ENCODE results near the gene NRXN2. TPM values are rescaled to one million over a fixed set of nuclear protein-coding genes. Genes with fewer than 3 reads are reported as not detected.

NRXN2 gene
- total RNA-seq, 1 donor from 2014 or later, result 2.2 TPM

DNA sequence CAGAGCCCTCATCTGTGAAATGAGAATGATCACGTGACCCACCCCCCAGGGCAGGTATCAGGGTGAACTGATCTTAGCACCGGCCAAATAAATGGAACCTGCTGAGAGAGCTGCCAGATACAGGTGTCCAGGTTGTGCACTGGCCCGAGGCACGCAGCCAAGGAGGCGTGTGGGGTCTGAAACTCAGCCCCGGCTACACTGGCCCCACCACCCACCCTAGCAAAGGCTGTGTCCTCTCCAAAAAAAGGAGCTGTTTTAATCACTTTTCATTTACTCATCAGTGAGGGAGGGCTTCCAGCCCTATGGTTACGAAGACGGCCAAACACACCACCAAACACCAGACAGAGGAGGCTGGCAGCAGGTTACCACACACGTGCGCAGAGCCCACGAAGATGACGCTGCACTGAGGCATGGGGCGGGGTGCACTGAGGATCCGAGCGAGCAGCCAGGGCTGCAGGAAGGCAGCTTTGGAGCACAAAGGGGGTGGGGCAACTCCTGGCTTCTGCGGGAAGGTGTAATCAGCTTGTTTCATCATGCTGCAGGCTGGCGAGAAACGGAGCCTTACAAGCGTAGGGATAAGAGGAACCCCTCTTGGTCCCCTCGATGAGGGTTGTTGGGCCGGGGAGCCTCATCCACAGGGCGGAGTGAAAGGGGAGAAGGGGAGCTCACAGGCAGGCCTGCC is 151.4 kb downstream of the NRXN2 start:
- Histone ChIP-seq H3K79me2 (ENCODE audit: low read depth) (no peaks in the 10 kb centered on the region), H3K9ac (no peak overlapping the region), H3K27me3 (no peaks in the 10 kb centered on the region), H3F3A (ENCODE audit: low read depth) (peaks cover 7% of the 10 kb centered on the region), H3K4me3 (no peak overlapping the region), H3K4me2 (peak overlapping the region; percentile 10), H3K4me1 (peaks cover 23% of the 10 kb centered on the region), H3K27ac (no peak overlapping the region), H4K20me1 (ENCODE audit: low read depth) (no peaks in the 10 kb centered on the region), H2AFZ (replicated peaks) (peak overlapping the region; percentile 44), H3K36me3 (no peaks in the 10 kb centered on the region), H3K9me3 (ENCODE audit: low read depth) (no peaks in the 10 kb centered on the region)
- peak overlapping the region; percentile 57 for H3K27ac Mint-ChIP-seq
- peaks cover 3% of the 10 kb centered on the region for H3K27me3 Mint-ChIP-seq (ENCODE audit: insufficient read depth, low read depth)
- no peaks in the 10 kb centered on the region for H3K36me3 Mint-ChIP-seq
- H3K4me1 Mint-ChIP-seq, result peaks cover 34% of the 10 kb centered on the region
- peak; percentile 46 for DNase-seq (ENCODE audit: low spot score)
- TF ChIP-seq EZH2phosphoT487 (IDR thresholded peaks at IDR 0.05) (no peak), EZH2 (IDR thresholded peaks at IDR 0.05) (no peak)
- TF ChIP-seq, protein P1, sequence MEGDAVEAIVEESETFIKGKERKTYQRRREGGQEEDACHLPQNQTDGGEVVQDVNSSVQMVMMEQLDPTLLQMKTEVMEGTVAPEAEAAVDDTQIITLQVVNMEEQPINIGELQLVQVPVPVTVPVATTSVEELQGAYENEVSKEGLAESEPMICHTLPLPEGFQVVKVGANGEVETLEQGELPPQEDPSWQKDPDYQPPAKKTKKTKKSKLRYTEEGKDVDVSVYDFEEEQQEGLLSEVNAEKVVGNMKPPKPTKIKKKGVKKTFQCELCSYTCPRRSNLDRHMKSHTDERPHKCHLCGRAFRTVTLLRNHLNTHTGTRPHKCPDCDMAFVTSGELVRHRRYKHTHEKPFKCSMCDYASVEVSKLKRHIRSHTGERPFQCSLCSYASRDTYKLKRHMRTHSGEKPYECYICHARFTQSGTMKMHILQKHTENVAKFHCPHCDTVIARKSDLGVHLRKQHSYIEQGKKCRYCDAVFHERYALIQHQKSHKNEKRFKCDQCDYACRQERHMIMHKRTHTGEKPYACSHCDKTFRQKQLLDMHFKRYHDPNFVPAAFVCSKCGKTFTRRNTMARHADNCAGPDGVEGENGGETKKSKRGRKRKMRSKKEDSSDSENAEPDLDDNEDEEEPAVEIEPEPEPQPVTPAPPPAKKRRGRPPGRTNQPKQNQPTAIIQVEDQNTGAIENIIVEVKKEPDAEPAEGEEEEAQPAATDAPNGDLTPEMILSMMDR (IDR thresholded peaks at IDR 0.05), result no peak
- H3K4me3 Mint-ChIP-seq, result no peak overlapping the region
- no peaks in the 10 kb centered on the region for H3K9me3 Mint-ChIP-seq

GRCh38 chr11:64571050-64571409 is 152.0 kb downstream of the NRXN2 start:
- DNase-seq (ENCODE audit: low spot score), result no peak
- Histone ChIP-seq H3K4me1 (peaks cover 28% of the 10 kb centered on the region), H3K27me3 (no peaks in the 10 kb centered on the region), H3K9me3 (ENCODE audit: low read depth) (no peaks in the 10 kb centered on the region), H3K4me2 (no peak overlapping the region), H3K9ac (no peak overlapping the region), H3K4me3 (no peak overlapping the region), H3K27ac (no peak overlapping the region), H3K36me3 (no peaks in the 10 kb centered on the region), H3F3A (ENCODE audit: low read depth) (peaks cover 11% of the 10 kb centered on the region), H4K20me1 (ENCODE audit: low read depth) (no peaks in the 10 kb centered on the region), H2AFZ (replicated peaks) (no peak overlapping the region), H3K79me2 (ENCODE audit: low read depth) (no peaks in the 10 kb centered on the region)
- Mint-ChIP-seq H3K36me3 (no peaks in the 10 kb centered on the region), H3K27me3 (ENCODE audit: insufficient read depth, low read depth) (peaks cover 2% of the 10 kb centered on the region), H3K4me3 (no peak overlapping the region), H3K4me1 (peaks cover 39% of the 10 kb centered on the region), H3K9me3 (no peaks in the 10 kb centered on the region), H3K27ac (no peak overlapping the region)
- no peak for TF ChIP-seq EZH2 (IDR thresholded peaks at IDR 0.05)
- TF ChIP-seq, protein P1 (IDR thresholded peaks at IDR 0.05), result no peak
- no peak for TF ChIP-seq EZH2phosphoT487 (IDR thresholded peaks at IDR 0.05)

- Histone ChIP-seq H2AFZ (replicated peaks) (no peak overlapping the region), H3K4me1 (peaks cover 32% of the 10 kb centered on the region), H3K27me3 (no peaks in the 10 kb centered on the region), H3K79me2 (ENCODE audit: low read depth) (no peaks in the 10 kb centered on the region), H3K9ac (no peak overlapping the region), H3K36me3 (no peaks in the 10 kb centered on the region), H3K27ac (no peak overlapping the region), H3F3A (ENCODE audit: low read depth) (peaks cover 15% of the 10 kb centered on the region), H4K20me1 (ENCODE audit: low read depth) (no peaks in the 10 kb centered on the region), H3K4me3 (no peak overlapping the region), H3K4me2 (no peak overlapping the region), H3K9me3 (ENCODE audit: low read depth) (no peaks in the 10 kb centered on the region)
- Mint-ChIP-seq H3K27me3 (ENCODE audit: insufficient read depth, low read depth) (peaks cover 4% of the 10 kb centered on the region), H3K4me3 (no peak overlapping the region), H3K27ac (no peak overlapping the region), H3K4me1 (peaks cover 46% of the 10 kb centered on the region), H3K36me3 (no peaks in the 10 kb centered on the region), H3K9me3 (no peaks in the 10 kb centered on the region)
- DNase-seq (ENCODE audit: low spot score), result no peak
- TF ChIP-seq EZH2phosphoT487 (IDR thresholded peaks at IDR 0.05) (no peak), EZH2 (IDR thresholded peaks at IDR 0.05) (no peak)
- TF ChIP-seq, protein P1 (IDR thresholded peaks at IDR 0.05), result no peak
Measured at GRCh38 chr11:64570341-64570740, 152.7 kb downstream of the NRXN2 start.
